8988T (cell line): ENCODE results near the gene MCM3.

ENCODE experiments used
- DNase-seq: peaks from one replicate; pipeline ENCODE4 v3.0.0; 2011

MCM3 gene

DNA sequence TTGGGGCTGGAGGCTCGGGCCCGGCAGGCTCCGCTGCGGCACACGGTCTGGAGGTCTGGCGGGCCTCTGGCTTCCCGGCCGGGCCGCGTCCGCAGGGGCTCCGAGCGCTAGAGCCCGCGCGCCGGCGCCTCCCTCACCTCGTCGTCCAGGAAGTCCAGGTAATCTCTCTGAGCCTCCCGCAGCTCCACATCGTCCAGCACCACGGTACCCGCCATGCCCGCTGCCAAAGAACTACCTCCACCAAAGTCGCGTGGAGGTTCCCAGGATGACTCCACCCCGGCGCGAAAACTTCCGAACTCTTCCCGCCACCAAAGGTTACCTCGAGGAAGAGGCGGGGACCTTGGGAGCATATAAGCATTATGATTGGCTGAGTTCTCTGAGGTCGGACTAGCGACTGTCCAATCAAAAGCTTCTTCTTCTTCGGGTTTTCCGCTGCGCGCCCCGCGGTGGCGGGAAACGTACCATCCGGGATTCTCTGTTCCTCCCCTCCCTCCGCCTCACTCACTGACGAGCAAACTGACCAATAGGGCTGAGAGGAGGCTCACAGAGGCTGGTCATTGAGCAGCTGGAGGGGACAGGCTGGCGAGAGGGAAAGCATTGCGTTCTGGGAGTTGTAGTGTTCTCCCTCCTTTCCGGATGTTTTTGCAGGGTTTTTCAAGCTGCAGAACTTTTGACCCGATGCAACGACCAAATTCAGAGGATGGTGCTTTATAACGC is at the start of gene MCM3:
Gene MCM3 (minus strand): TSS at position 283 of the 717 bp plus-strand sequence. CDS start 68 bp downstream, at position 215.
- peak; percentile 68 for DNase-seq

DNA sequence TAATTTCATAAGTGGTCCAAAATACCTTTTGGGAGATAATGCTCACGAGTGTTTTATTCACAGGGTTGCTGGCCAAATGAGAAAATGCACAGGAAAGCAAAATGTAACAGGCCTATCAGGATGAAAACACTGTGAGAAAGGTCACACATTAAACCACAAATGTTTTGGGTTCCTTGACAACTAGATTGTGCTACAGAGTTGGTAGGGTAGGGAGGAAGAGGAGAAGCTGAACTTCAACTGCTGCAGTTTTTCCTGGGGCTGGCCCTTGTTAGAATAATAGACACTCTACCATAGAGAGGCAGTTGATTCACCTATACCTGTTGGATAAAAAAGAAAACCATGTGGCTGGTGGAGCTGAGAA is 49.3 kb upstream of the MCM3 start:
- DNase-seq: no peak

DNA sequence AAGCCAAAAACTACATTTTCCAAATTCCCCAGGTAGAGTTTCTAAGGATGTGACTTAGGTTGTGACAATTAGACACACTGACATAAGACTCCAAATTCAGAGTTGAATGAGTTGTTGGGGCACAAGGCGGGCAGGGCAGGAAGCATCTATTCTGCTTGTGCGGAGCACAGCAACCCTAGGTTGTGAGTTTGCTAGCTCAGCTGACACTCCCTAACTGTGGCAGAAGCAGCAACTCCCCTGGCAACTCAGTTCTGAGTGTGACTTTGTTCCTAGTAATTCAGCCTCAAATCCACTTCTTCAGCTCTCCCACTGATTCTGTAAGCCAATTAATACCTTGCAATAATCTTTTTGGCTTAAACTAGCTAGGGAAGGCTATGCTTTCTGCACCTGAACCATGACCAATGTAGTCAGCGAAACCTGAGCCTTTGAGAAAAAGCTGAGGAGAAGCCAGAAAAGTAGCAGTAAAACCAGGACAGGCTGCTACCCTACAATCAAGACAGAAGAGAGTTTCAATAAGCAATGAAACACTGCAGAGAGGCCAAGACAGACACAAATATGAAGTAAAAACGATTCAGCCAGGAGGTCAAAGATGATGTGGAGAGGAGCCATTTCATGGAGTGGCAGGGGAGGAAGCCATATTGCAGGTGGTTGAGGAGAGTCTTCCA is 47.4 kb upstream of the MCM3 start:
- DNase-seq: no peak

DNA sequence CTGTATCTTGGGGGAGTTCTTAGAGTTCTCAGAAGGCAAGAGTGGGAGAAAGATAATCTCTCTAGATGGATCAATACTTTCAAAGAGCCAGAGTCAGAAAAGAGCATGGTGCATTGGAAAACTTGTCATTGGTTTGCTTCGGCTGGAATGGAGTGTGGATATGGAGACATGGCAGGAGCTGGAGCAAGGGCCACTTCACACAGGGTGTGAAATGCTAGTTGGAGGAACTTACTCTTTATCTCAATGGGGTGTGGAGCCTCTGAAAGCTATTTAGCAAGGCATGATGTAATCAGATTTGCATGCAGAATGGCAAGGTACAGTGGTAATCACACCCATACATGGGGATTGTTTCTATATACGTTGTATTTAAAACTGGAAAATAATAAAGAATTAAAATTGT is 45.9 kb upstream of the MCM3 start:
- no peak for DNase-seq

DNA sequence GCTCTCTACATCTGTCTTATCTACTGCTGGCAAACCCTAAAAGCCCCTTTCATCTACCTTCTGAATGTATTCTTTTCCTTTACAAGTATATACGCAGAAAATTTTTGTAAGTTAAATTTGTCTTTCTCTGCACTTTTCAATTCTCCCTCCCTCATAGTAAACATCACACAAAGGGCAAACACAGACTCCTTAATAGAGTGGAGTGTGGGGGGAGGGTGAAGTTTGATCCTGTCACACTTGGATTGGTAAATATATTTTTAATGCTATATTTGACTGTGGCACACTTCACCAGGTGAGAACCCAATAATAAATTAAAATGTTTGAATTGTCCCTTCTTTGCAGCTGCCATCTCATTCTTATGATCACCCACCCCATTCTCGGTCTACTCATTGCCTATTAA is 44.2 kb upstream of the MCM3 start:
- no peak for DNase-seq

DNA sequence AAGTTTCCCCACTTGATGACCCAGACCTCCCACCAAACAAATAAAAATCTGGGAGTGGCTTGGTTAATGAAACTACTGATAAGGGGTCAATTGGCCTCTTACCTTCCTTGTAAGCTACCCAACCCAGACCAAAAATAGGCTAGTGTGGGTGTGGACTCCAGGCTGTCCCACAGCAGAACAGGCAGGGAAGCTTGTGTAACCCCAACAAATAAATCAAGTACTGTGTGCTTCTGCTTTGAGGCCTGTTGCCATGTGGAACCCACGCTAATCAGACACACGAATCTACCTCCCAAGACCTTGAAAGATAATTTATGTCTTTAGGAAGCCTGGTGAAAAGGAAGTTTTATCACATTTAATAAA is 43.7 kb upstream of the MCM3 start:
- DNase-seq: no peak

DNA sequence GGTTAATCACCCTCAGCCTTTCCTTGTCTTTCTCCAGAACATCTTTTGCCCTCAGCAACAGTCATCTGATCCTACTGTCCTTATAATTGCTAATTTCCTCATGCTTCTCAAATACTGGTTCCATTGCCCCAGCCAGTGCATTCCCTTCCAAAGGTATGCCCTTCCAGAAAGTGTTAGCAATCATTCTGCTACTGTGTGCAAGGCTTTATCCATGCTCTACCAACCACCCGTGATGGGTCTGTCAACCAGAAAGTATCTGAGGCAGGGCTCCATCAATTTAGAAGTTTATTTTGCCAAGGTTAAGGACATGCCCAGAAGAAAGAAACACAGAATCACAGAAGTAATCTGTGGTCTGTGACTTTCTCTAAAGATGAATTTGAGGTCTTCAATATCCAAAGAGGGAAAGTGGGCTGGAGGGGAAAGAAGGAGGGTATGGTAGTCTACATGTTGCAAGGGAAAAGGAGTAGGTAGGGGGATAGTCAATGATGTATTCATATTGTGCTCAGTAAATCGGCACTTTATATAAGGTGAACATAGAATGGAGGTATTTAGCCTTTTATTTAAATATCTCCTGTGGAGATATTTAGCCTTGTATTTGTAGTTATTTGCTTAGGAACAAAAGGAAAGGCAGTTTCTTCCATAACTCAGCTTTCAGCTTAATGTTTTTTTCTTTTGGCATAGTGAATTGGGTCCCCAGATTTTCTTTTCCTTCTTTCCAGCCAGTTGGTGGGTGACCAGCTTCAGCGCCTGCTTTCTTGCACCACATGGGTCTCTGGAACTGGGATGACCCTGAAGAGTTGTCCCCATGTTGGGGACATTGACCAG is 42.2 kb upstream of the MCM3 start:
- no peak for DNase-seq

GRCh38 chr6:52325695-52326471 is 41.3 kb upstream of the MCM3 start:
- no peak for DNase-seq

DNA sequence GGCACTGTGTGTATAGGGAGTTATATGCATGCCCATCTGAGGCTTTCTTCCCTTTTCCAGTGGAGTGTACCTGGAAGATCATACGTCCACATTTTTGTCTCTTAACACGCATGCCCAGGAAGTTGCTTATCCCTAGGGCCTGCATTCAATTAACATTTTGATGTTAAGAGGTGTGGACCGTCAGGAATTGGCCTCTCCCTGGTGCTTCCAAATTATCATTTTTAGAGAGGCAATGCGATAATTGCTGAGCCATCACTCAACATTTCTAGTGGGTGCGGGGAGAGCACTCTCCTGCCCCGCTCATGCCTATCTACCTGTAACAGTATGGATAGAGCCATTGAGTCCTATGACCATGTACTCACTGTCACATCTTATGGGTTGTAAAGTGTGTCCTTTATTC is 39.6 kb upstream of the MCM3 start:
- DNase-seq: no peak

GRCh38 chr6:52317841-52318581 is 33.5 kb upstream of the MCM3 start:
- DNase-seq: no peak

DNA sequence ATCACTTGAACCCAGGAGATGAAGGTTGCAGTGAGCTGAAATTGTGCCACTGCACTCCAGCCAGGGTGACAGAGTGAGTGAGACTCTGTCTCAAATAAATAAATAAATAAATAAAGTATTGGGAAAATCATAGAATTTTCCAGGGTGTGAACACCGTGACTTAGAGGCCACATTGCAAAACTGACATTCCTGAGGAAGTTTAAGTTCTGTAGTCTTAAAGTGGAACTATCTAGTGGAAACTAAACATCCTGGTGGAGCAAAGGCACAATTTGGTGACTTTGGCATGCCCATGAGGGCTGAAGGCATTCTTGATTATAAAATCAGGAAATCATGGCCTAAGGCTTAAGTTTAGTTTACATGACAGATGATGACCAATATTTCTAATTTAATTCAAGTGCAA is 32.7 kb upstream of the MCM3 start:
- no peak for DNase-seq

- no peak for DNase-seq
These were observed 30.2 kb upstream of the MCM3 start for GRCh38 chr6:52314752-52315151.

- no peak for DNase-seq
These were observed 27.9 kb upstream of the MCM3 start for GRCh38 chr6:52312461-52312860.

DNA sequence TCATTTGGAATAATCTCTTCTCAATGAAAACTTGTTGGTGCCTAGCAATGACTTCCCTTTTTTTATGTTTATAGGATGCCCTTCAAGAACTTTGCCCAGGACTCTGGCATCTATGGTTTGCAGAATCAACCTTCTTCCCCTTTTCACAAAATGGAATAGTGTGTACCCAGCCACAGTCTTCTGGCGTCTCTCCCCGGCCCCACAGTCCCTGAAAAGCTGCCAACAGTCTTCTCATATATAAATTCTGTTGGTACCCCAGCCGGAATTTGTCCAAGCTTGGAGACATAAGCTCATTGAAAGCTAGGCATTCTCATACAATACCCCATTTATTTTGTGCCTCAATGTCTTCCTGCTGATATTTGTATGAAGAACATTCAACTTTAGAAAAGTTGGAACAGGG is 26.4 kb upstream of the MCM3 start:
- DNase-seq: no peak

DNA sequence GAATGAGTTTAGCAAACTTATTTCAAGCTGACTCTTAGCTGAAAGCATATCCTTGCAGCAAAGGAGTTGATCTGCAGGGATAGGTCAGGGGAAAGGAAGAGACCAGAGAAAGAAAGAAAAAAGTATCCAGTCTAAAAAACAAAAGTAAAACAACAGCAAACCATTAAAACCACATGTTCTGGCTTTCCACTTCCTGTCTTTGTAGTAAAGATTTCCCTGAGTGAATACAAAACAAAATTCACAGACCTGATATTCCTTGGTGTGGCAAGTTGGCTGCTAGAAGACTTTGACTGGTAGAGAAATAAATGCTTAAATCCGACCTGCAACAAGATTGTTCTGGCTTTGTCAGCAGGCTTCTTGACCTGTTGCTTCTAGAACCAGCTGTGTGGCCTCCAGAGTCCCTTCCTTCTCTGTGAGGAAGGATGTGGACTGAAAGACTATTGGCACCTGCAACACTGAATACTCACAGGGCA is 23.4 kb upstream of the MCM3 start:
- DNase-seq: no peak

GRCh38 chr6:52306972-52307870 is 22.7 kb upstream of the MCM3 start:
- no peak for DNase-seq

- no peak for DNase-seq
These were observed 21.6 kb upstream of the MCM3 start for GRCh38 chr6:52305948-52306767.

DNA sequence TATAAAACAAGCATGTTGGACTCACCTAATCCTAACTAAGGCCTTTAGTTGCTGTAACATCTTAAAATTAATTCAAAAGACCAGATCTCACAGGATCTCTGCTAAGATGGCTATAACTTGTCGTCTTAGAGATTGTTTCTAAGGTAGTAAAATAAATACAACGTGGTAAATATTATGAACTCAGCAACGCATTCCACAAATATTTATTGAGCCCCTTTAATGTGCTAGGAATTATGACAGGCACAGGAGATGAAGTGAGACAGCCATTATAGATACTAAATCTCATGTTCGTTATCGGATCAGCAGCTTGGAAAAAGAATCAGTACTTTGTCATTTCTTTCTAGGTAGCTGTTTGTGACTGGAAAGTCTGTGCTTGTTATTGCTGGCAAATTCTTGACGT is 20.9 kb upstream of the MCM3 start:
- DNase-seq: no peak

DNA sequence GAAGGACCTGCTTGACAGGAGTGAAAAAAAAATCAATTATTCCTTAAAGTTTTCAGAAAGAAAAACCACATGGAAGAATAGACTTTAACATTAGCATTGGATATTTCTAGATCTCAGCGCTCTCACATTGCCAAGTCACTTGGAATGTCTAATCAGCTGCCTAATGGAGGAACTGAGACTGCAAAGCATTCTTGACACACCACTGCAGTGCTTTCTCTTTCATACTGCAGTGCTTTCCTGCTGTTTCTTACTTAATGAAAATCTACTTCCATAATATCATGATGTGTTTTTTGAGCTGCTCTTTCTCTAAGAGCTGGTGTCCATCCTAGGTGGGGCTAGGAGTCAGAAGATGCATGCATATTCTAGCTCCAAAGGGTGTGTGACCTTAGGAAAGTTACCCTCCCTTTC is 20.4 kb upstream of the MCM3 start:
- DNase-seq: no peak

- no peak for DNase-seq
These were observed 18.6 kb upstream of the MCM3 start for GRCh38 chr6:52303178-52303577.
